Measurements from ENCODE around the gene TIMM10B. TPM values are rescaled to one million over a fixed set of nuclear protein-coding genes. Genes with fewer than 3 reads are reported as not detected.
A peak's percentile ranks its signal among the peaks of the same experiment; 100 is the strongest.

TIMM10B gene
- total RNA-seq, 4 donors from 2014 or later: 17.0 to 40.2 (median 29.6) TPM

GRCh38 chr11:6498121-6498520 is 16.8 kb downstream of the TIMM10B start:
- Histone ChIP-seq H3K27me3 (no peaks in the 10 kb centered on the region), H3K9me3 (no peaks in the 10 kb centered on the region), H3K36me3 (peaks cover 0 to 60% (median 0%) of the 10 kb centered on the region in 3 donors), H3K27ac (no peak overlapping the region), H3K4me1 (peaks cover 0 to 16% (median 0%) of the 10 kb centered on the region in 3 donors), H3K4me3 (no peak overlapping the region)
- DNase-seq: no peak
- WGBS, 2 donors: 38 to 80% methylated on average over 2 to 4 of the region's 7 CpGs
- TF ChIP-seq CTCF (IDR thresholded peaks at IDR 0.05) (no peak), POLR2A (IDR thresholded peaks at IDR 0.05) (no peak)
- intact Hi-C loops (cut with DNase I): loop anchor here (10.0 kb wide), 1 partner anchor 273 kb away; no protein-coding TSS in a partner anchor

GRCh38 chr11:6498544-6498943 is 17.2 kb downstream of the TIMM10B start:
- intact Hi-C loops (cut with DNase I): loop anchor here (10.0 kb wide), 1 partner anchor 274 kb away; no protein-coding TSS in a partner anchor
- Histone ChIP-seq H3K27me3 (no peaks in the 10 kb centered on the region), H3K4me1 (peaks cover 0 to 16% (median 0%) of the 10 kb centered on the region in 3 donors), H3K9me3 (no peaks in the 10 kb centered on the region), H3K4me3 (no peak overlapping the region), H3K36me3 (peaks cover 0 to 60% (median 0%) of the 10 kb centered on the region in 3 donors), H3K27ac (no peak overlapping the region)
- 90% methylated on average over 2 of the region's 5 CpGs; no CpG with 5 or more reads in 1 of the 2 donors for WGBS, 2 donors
- no peak for DNase-seq
- TF ChIP-seq CTCF (IDR thresholded peaks at IDR 0.05) (no peak), POLR2A (IDR thresholded peaks at IDR 0.05) (no peak)

- no peak for DNase-seq
- 94 to 96% methylated on average over 3 of the region's 3 CpGs for WGBS, 2 donors
- TF ChIP-seq CTCF (IDR thresholded peaks at IDR 0.05) (no peak), POLR2A (IDR thresholded peaks at IDR 0.05) (no peak)
These were observed 21.1 kb downstream of the TIMM10B start for GRCh38 chr11:6502382-6502781.

GRCh38 chr11:6504166-6504565 is 22.9 kb downstream of the TIMM10B start:
- Histone ChIP-seq H3K4me1 (peaks cover 0 to 11% (median 0%) of the 10 kb centered on the region in 3 donors), H3K4me3 (no peak overlapping the region), H3K27me3 (no peaks in the 10 kb centered on the region), H3K27ac (no peak overlapping the region), H3K36me3 (peaks cover 0 to 45% (median 0%) of the 10 kb centered on the region in 3 donors), H3K9me3 (no peaks in the 10 kb centered on the region)
- no peak for TF ChIP-seq CTCF (IDR thresholded peaks at IDR 0.05)
- no peak for TF ChIP-seq POLR2A (IDR thresholded peaks at IDR 0.05)
- intact Hi-C loops (cut with DNase I): loop anchor here (10.0 kb wide), 2 partner anchors 59 to 129 kb away; partner anchors contain the start of gene HPX
- WGBS, 2 donors: 73 to 77% methylated on average over 3 of the region's 3 CpGs
- no peak for DNase-seq

More at GRCh38 chr11:6502382-6502781, 21.1 kb downstream of the TIMM10B start:
- H3K27ac ChIP-seq: no peak overlapping the region
- peaks cover 0 to 54% (median 0%) of the 10 kb centered on the region in 3 donors for H3K36me3 ChIP-seq
- intact Hi-C loops (cut with DNase I): loop anchor here (10.0 kb wide), 2 partner anchors 58 to 128 kb away; partner anchors contain the start of gene HPX
- no peaks in the 10 kb centered on the region for H3K9me3 ChIP-seq
- H3K4me3 ChIP-seq: no peak overlapping the region
- H3K27me3 ChIP-seq: no peaks in the 10 kb centered on the region
- H3K4me1 ChIP-seq: peaks cover 0 to 21% (median 0%) of the 10 kb centered on the region in 3 donors

GRCh38 chr11:6505577-6506240 is 24.4 kb downstream of the TIMM10B start:
- no peak overlapping the region for H3K4me3 ChIP-seq

More at GRCh38 chr11:6505577-6506240, 24.4 kb downstream of the TIMM10B start:
- intact Hi-C loops (cut with DNase I): loop anchor here (10.0 kb wide), 2 partner anchors 61 to 131 kb away; partner anchors contain the start of gene HPX
- no peaks in the 10 kb centered on the region for H3K27me3 ChIP-seq
- H3K36me3 ChIP-seq: peaks cover 0 to 57% (median 0%) of the 10 kb centered on the region in 3 donors
- H3K9me3 ChIP-seq: no peaks in the 10 kb centered on the region
- DNase-seq: no peak
- peak; percentile 48 to 81 (median 64) for TF ChIP-seq CTCF (IDR thresholded peaks at IDR 0.05)
- TF ChIP-seq POLR2A (IDR thresholded peaks at IDR 0.05): no peak
- WGBS, 2 donors: 48 to 61% methylated on average over 2 of the region's 2 CpGs
- peaks cover 0 to 5% (median 0%) of the 10 kb centered on the region in 3 donors for H3K4me1 ChIP-seq
- H3K27ac ChIP-seq: no peak overlapping the region

All from esophagus squamous epithelium (tissue), 5 donors.